ENCODE results near the gene CMPK2. TPM values are rescaled to one million over a fixed set of nuclear protein-coding genes. Genes with fewer than 3 reads are reported as not detected.

Gene CMPK2
- polyA plus RNA-seq, 1 of the 3 experiments (the other 2 are of a cell fraction), result 1.1 TPM

GRCh38 chr2:6914828-6915227 lies 49.1 kb upstream of the CMPK2 start:
- Histone ChIP-seq H3K4me3 (ENCODE audit: low read depth in 2 of 2, low read length in 1 of 2) (no peak overlapping the region), H3K4me2 (peak overlapping the region; percentile 27; the same call in 1 of the 2 replicates), H3K9me3 (no peaks in the 10 kb centered on the region), H3K9ac (no peak overlapping the region), H4K20me1 (ENCODE audit: insufficient read depth) (peaks cover 8% of the 10 kb centered on the region), H3K9me2 (no peaks in the 10 kb centered on the region), H3K36me3 (replicated peaks in 1 of 2; ENCODE audit: control insufficient read depth in 1 of 2, insufficient read depth in 2 of 2, low read length in 1 of 2) (no peaks in the 10 kb centered on the region), H3F3A (replicated peaks; ENCODE audit: insufficient read depth) (peaks cover 27% of the 10 kb centered on the region), H3K27me3 (ENCODE audit: insufficient read depth) (no peaks in the 10 kb centered on the region), H3K27ac (ENCODE audit: low read depth in 2 of 2, low read length in 1 of 2) (peak overlapping the region in 1 of 2 experiments; percentile 59; a peak in 2 of 4 replicates), H3K79me2 (ENCODE audit: insufficient read depth) (peaks cover 18% of the 10 kb centered on the region), H3K4me1 (ENCODE audit: control insufficient read depth in 1 of 2, insufficient read depth in 2 of 2, low read depth in 1 of 2, low read length in 1 of 2) (peaks cover 0 to 16% of the 10 kb centered on the region in 2 experiments; a peak in 2 of 4 replicates), H2AFZ (ENCODE audit: low read depth) (no peak overlapping the region)
- WGBS (ENCODE audit: low lambda C conversion rate), result 43% methylated on average over 3 of the region's 3 CpGs
- CTCF ChIA-PET, result interaction anchor here (1.0 to 25.9 kb wide), 11 partner anchors 8 to 182 kb away, joined by 4 to 437 read pairs (median 24); no protein-coding TSS in a partner anchor
- no peak for DNase-seq
- POLR2A ChIA-PET, result no interaction called here
- TF ChIP-seq REST (IDR thresholded peaks at IDR 0.05; ENCODE audit: low read depth, low read length), result no peak
- no peak for TF ChIP-seq ELF1 (IDR thresholded peaks at IDR 0.05)
- 0 out of 2 replicates have a peak, but pooled peaks have one; percentile 20 for TF ChIP-seq MAX (IDR thresholded peaks at IDR 0.05; ENCODE audit: low read depth)
- TF ChIP-seq JUND (IDR thresholded peaks at IDR 0.05), result peak; percentile 81; the same call in 1 of the 2 replicates
- TF ChIP-seq EP300 (IDR thresholded peaks at IDR 0.05; ENCODE audit: borderline replicate concordance in 1 of 2, low read depth in 1 of 2, low read length in 1 of 2), result peak in 1 of 2 experiments; percentile 49; a peak in 1 of 4 replicates
- TF ChIP-seq CHD2 (IDR thresholded peaks at IDR 0.05; ENCODE audit: low read length, partially characterized antibody), result no peak
- TF ChIP-seq NFIC (IDR thresholded peaks at IDR 0.05; ENCODE audit: borderline replicate concordance), result peak; percentile 94
- peak; percentile 65 for TF ChIP-seq TCF12 (IDR thresholded peaks at IDR 0.05)
- TF ChIP-seq POLR2AphosphoS5 (IDR thresholded peaks at IDR 0.05; ENCODE audit: low read depth, low read length), result peak; percentile 42; the same call in 1 of the 2 replicates
- peak; percentile 90 for TF ChIP-seq FOSL2 (IDR thresholded peaks at IDR 0.05; ENCODE audit: borderline replicate concordance, low read depth)
- TF ChIP-seq PBX3 (IDR thresholded peaks at IDR 0.05), result peak; percentile 62
- TF ChIP-seq TEAD4 (IDR thresholded peaks at IDR 0.05; ENCODE audit: borderline replicate concordance, insufficient read depth), result 0 out of 2 replicates have a peak, but pooled peaks have one; percentile 14

All from SK-N-SH (cell line).